ENCODE measurements around the gene PARP6. TPM values are rescaled to one million over a fixed set of nuclear protein-coding genes. Genes with fewer than 3 reads are reported as not detected.

PARP6 gene
- total RNA-seq, result 9.7 and 12.8 TPM in 2 replicates

DNA sequence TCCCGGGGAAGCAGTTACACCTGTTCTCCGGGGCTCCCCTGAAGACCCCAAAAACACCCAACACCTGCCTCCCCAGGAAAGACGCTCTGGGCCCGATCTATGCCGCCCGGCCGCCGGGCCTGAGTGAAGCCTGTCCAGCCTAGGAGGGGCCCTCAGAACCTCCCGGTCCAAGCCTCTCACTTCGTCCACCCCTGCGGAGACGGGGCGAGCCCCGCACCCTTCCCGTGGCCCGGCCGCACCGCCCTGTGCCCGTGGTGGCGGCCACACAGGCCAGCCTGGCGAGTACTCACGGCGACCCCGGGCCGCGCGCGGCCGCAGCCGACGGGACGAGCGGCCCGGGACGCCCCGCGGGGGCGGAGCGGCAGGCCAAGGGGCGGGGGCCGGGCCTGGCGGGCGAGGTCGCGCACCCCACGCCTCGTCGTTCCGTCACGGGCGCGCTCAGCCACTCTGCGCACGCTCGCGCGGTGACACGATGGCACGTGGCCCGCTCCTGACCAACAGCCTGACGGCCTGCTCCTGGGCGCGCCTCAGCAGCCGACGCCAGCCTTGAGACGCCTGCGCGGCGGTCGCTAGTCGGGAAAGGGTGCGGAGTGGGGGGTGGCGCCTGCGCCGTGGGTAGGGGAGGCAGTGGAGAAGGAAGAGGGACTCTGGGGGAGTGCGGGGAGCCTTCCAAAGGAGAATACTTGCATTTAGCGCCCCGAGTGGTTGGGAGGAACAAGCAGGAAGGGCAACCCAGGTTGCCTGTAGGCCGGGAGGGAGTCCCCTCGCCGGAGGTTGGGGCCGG is at the start of gene PARP6:
Gene PARP6 (minus strand): TSS at position 342 of the 784 bp plus-strand sequence. CDS start 5,077 bp downstream, outside the sequence.

GRCh38 chr15:72319985-72320671 is 47.8 kb upstream of the PARP6 start, which contains the start of gene CELF6:
Gene CELF6, minus strand, starts transcription at chr15:72320157. Its CDS starts 283 bp downstream, at chr15:72319874.

DNA sequence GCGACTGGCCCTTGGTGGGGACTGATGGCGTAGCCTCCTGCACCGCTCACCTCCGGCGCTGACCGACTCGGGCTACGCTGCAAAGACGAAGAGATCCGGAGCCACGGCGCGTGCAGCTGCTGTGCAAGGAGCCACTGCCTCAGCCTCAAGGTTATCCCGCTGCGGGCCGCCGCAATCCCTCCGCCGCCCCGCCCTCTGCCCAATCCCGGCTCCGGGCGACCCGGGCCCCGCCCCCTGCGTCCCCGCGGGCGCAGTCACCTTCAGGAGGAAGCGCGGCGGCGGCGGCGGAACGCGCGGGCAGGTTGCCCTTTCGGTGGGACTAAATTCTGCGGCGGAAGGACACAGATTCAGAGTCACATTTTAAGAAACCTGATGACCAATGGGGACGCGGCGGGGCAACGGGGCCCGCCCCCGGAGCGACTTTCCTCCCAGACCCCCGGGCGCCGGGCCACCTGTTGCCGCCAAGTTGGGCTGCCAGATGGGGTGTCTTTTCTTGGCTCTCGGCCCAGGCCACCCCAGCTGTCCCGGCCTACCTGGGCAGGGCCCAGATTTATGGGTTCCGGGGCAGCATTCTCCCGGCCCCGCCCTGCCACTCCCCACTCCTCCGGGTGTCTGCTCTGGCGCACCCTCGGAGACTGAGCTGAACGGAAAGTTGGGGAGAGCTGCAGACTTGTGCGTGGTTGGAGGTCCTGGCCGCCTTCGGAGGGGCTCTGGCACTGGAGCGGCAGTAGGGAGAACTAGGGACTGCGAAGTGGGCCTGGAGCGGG is 41.1 kb downstream of the PARP6 start, which contains the start of gene PKM:
Gene PKM (minus strand): TSS at position 125 of the 767 bp plus-strand sequence. CDS start 12,093 bp downstream, outside the sequence.

GRCh38 chr15:72197460-72198355 is 74.6 kb downstream of the PARP6 start, which contains the start of gene GRAMD2A:
Gene GRAMD2A, minus strand, starts transcription at chr15:72197787.

Other genes starting within 250 kb of the PARP6 start
- 15.3 and 18.1 TPM in 2 replicates for gene MYO9A, start 154.4 kb downstream of the PARP6 start, total RNA-seq
- gene SENP8, start 154.2 kb downstream of the PARP6 start, total RNA-seq, result 2.2 and 3.0 TPM in 2 replicates
- 0.05 TPM in 1 of 2 replicates, not detected in the other for gene GRAMD2A, start 74.8 kb downstream of the PARP6 start, total RNA-seq
- 934 and 982 TPM in 2 replicates for gene PKM, start 41.4 kb downstream of the PARP6 start, total RNA-seq
- gene CELF6, start 47.6 kb upstream of the PARP6 start, total RNA-seq, result 0.19 and 1.3 TPM in 2 replicates
- gene HEXA, start 103.5 kb upstream of the PARP6 start, total RNA-seq, result 173 and 191 TPM in 2 replicates
- not detected in 2 replicates for gene TMEM202, start 125.8 kb upstream of the PARP6 start, total RNA-seq
- gene ARIH1, start 201.8 kb upstream of the PARP6 start, total RNA-seq, result 29.6 and 35.8 TPM in 2 replicates